ENCODE data around the gene CRIP3.
A peak's percentile ranks its signal among the peaks of the same experiment; 100 is the strongest.

The CRIP3 gene

GRCh38 chr6:43295456-43295855, 13.2 kb downstream of the CRIP3 start:
- POLR2A ChIA-PET, result no interaction called here

GRCh38 chr6:43294536-43294935, 14.1 kb downstream of the CRIP3 start:
- Histone ChIP-seq H3K4me1 (ENCODE audit: control insufficient read depth, insufficient read depth, low read length) (no peaks in the 10 kb centered on the region), H3K4me3 (ENCODE audit: low read depth, low read length) (no peak overlapping the region), H3K27ac (ENCODE audit: extremely low read depth, low read depth, low read length) (no peak overlapping the region), H3K36me3 (ENCODE audit: control insufficient read depth in 2 of 2, insufficient read depth in 1 of 2, low read length in 2 of 2) (no peaks in the 10 kb centered on the region), H3K9me3 (ENCODE audit: control insufficient read depth, insufficient read depth, low read depth, low read length) (no peaks in the 10 kb centered on the region)
- POLR2A ChIA-PET, result no interaction called here
- CTCF ChIA-PET, result no interaction called here
- TF ChIP-seq ZNF776 (tag by site-specific recombination; IDR thresholded peaks at IDR 0.05; ENCODE audit: borderline replicate concordance) (no peak), WT1 (tag by site-specific recombination; IDR thresholded peaks at IDR 0.05) (no peak), ZFP3 (tag by site-specific recombination; IDR thresholded peaks at IDR 0.05; ENCODE audit: low read depth) (no peak), KLF9 (tag by site-specific recombination; IDR thresholded peaks at IDR 0.05; ENCODE audit: low read depth) (no peak), REPIN1 (tag by site-specific recombination; IDR thresholded peaks at IDR 0.05; ENCODE audit: low read depth) (no peak), ZNF362 (tag by site-specific recombination; IDR thresholded peaks at IDR 0.05) (no peak), ZNF707 (tag by site-specific recombination; IDR thresholded peaks at IDR 0.05) (no peak), ATF2 (tag by site-specific recombination; IDR thresholded peaks at IDR 0.05; ENCODE audit: low read depth) (peak; percentile 80), ZNF768 (tag by site-specific recombination; IDR thresholded peaks at IDR 0.05) (no peak), INSM2 (tag by site-specific recombination; IDR thresholded peaks at IDR 0.05) (no peak), SP2 (tag by site-specific recombination; IDR thresholded peaks at IDR 0.05) (no peak)

More at GRCh38 chr6:43295456-43295855, 13.2 kb downstream of the CRIP3 start:
- Histone ChIP-seq H3K4me3 (ENCODE audit: low read depth, low read length) (no peak overlapping the region), H3K4me1 (ENCODE audit: control insufficient read depth, insufficient read depth, low read length) (no peaks in the 10 kb centered on the region), H3K9me3 (ENCODE audit: control insufficient read depth, insufficient read depth, low read depth, low read length) (no peaks in the 10 kb centered on the region), H3K27ac (ENCODE audit: extremely low read depth, low read depth, low read length) (no peak overlapping the region), H3K36me3 (ENCODE audit: control insufficient read depth in 2 of 2, insufficient read depth in 1 of 2, low read length in 2 of 2) (no peaks in the 10 kb centered on the region)
- CTCF ChIA-PET, result interaction anchor here (0.7 to 3.2 kb wide), 4 partner anchors 8 to 781 kb away, joined by 3 to 14 read pairs (median 4); no protein-coding TSS in a partner anchor
- TF ChIP-seq ZBTB44 (tag by site-specific recombination; IDR thresholded peaks at IDR 0.05) (no peak), ZNF23 (tag by site-specific recombination; IDR thresholded peaks at IDR 0.05; ENCODE audit: borderline replicate concordance) (no peak), PBX3 (CRISPR knock-in tag; IDR thresholded peaks at IDR 0.05) (no peak), TRIM28 (IDR thresholded peaks at IDR 0.05; ENCODE audit: borderline replicate concordance, low read length) (no peak), PRDM6 (tag by site-specific recombination; IDR thresholded peaks at IDR 0.05) (no peak), ZFP37 (tag by site-specific recombination; IDR thresholded peaks at IDR 0.05) (no peak), ZNF621 (tag by site-specific recombination; IDR thresholded peaks at IDR 0.05) (no peak), ZNF112 (tag by site-specific recombination; IDR thresholded peaks at IDR 0.05) (no peak), ZNF221 (tag by site-specific recombination; IDR thresholded peaks at IDR 0.05; ENCODE audit: borderline replicate concordance) (no peak), ZNF2 (tag by site-specific recombination; IDR thresholded peaks at IDR 0.05) (no peak), YY1 (tag by site-specific recombination; IDR thresholded peaks at IDR 0.05) (no peak), ATF2 (tag by site-specific recombination; IDR thresholded peaks at IDR 0.05; ENCODE audit: low read depth) (no peak), ZNF16 (tag by site-specific recombination; IDR thresholded peaks at IDR 0.05; ENCODE audit: low read depth) (no peak), ZNF140 (tag by site-specific recombination; IDR thresholded peaks at IDR 0.05) (no peak), ZNF626 (tag by site-specific recombination; IDR thresholded peaks at IDR 0.05) (no peak)
